K562 (cell line): ENCODE results near the gene PTPN14. TPM values are rescaled to one million over a fixed set of nuclear protein-coding genes. Genes with fewer than 3 reads are reported as not detected.

Experiments
- ATAC-seq: fragments of 200-7000 bp; cut with Tn5 transposase; 3 replicates; pipeline ENCODE4 v1.9.1; 2020; ENCODE audit warnings: moderate library complexity
- BruUV-seq: library from RNA; stranded (reverse); fragments of 400-500 nt; replicated peaks from 2 replicates; lab custom pipeline; 2021; lab: Mats Ljungman, UMichigan
- CTCF ChIA-PET: fragments of 300-600 bp; formaldehyde crosslinking; extraction: SDS; loops from one replicate; lab custom pipeline; 2021; ENCODE audit warnings: low intra/inter-chr PET ratio; lab: Yijun Ruan, JAX
- POLR2A ChIA-PET: fragments of 300-600, 350-650 bp; sonication (Branson Sonifier 250); formaldehyde crosslinking; extraction: SDS; loops from one replicate; lab custom pipeline; 2021; ENCODE audit warnings: antibody characterized with exemption, inconsistent platforms; lab: Yijun Ruan, JAX
- DNase-seq, 4 experiments: peaks; one replicate each; pipeline versions ENCODE4 v3.0.0 to v3.0.0-alpha.2; 2011 to 2018; ENCODE audit warnings: low spot score in 3 of 4, mixed read lengths in 3 of 4; ENCODE audit errors: extremely low read depth in 1 of 4
- FAIRE-seq: peaks from 2 replicates; lab custom pipeline; 2011; peaks lifted over from hg19 to GRCh38; lab: Jason Lieb, UNC
- H2AFZ ChIP-seq: 2 replicates; pipeline ENCODE4 v1.6.0; 2011; ENCODE audit warnings: low read depth, low read length, control low read depth, inconsistent platforms
- H3K27ac ChIP-seq: fragments of 200-600 bp; 3 replicates; pipeline ENCODE4 v1.8.0; 2011; ENCODE audit warnings: low read depth, mild to moderate bottlenecking, control low read depth, inconsistent platforms, low read length, moderate library complexity, mixed read lengths; ENCODE audit errors: extremely low read depth
- H3K27me3 ChIP-seq, 2 experiments: fragments of 300-600 bp in 1 of 2; 2 replicates in 1 of 2; 3 replicates in 1 of 2; pipeline versions ENCODE4 v1.6.0 to v1.8.0; 2011; ENCODE audit warnings: inconsistent platforms in 2 of 2, low read length in 2 of 2, mild to moderate bottlenecking in 1 of 2, mixed read lengths in 1 of 2, moderate library complexity in 1 of 2; ENCODE audit not compliant: control insufficient read depth in 2 of 2, insufficient read depth in 2 of 2
- H3K36me3 ChIP-seq: fragments of 300-600 bp; 3 replicates; pipeline ENCODE4 v1.8.0; 2011; ENCODE audit warnings: mild to moderate bottlenecking, low read length, inconsistent platforms; ENCODE audit not compliant: control insufficient read depth, insufficient read depth
- H3K4me1 ChIP-seq, 2 experiments: fragments of 200-600 bp in 1 of 2; replicated peaks in 1 of 2; 2 replicates in 1 of 2; 3 replicates in 1 of 2; pipeline versions ENCODE4 v1.5.1 to v1.8.0; 2011; ENCODE audit warnings: inconsistent platforms in 2 of 2, low read length in 2 of 2, mild to moderate bottlenecking in 1 of 2, mixed read lengths in 1 of 2, moderate library complexity in 1 of 2; ENCODE audit not compliant: control insufficient read depth in 2 of 2, insufficient read depth in 2 of 2
- H3K4me2 ChIP-seq: 2 replicates; pipeline ENCODE4 v1.6.1; 2011; ENCODE audit warnings: low read length, control low read depth, inconsistent platforms, mixed read lengths; ENCODE audit not compliant: insufficient read depth
- H3K4me3 ChIP-seq: fragments of 200-600 bp; sonication (generic), shearing (Covaris generic); 2 replicates; pipeline ENCODE4 v1.5.1; 2016; ENCODE audit warnings: control low read depth, inconsistent platforms
- H3K79me2 ChIP-seq: fragments of 200-600 bp; 3 replicates; pipeline ENCODE4 v1.8.0; 2011; ENCODE audit warnings: low read length, inconsistent platforms; ENCODE audit not compliant: control insufficient read depth, insufficient read depth
- H3K9ac ChIP-seq, 2 experiments: 2 replicates each; pipeline versions ENCODE4 v1.6.0 to v1.6.1; 2011; ENCODE audit warnings: low read depth in 2 of 2, low read length in 2 of 2, control low read depth in 1 of 2, inconsistent platforms in 1 of 2, mild to moderate bottlenecking in 1 of 2, mixed read lengths in 1 of 2; ENCODE audit not compliant: insufficient read depth in 1 of 2
- H3K9me1 ChIP-seq: one replicate; pipeline ENCODE4 v1.6.0; 2011; ENCODE audit warnings: inconsistent platforms, mild to moderate bottlenecking, low read length, moderate library complexity; ENCODE audit not compliant: control insufficient read depth, insufficient read depth
- H3K9me3 ChIP-seq: replicated peaks from 2 replicates; pipeline ENCODE4 v1.5.1; 2011; ENCODE audit warnings: low read depth, low read length, inconsistent platforms; ENCODE audit not compliant: control insufficient read depth, insufficient read depth
- H4K20me1 ChIP-seq: replicated peaks from 2 replicates; pipeline ENCODE4 v1.6.1; 2011; ENCODE audit warnings: low read length, inconsistent platforms, mixed read lengths; ENCODE audit not compliant: control insufficient read depth, insufficient read depth
- EP400 ChIP-seq: fragments of 450-650 bp; IDR thresholded peaks from 2 replicates; pipeline ENCODE4 v1.6.1; 2017; ENCODE audit warnings: antibody characterized with exemption, mild to moderate bottlenecking, moderate library complexity
- HDAC1 ChIP-seq, 2 experiments: fragments of 450-650 bp; IDR thresholded peaks; 2 replicates each; pipeline ENCODE4 v1.6.1; 2016 to 2017; ENCODE audit warnings: inconsistent platforms in 1 of 2, mild to moderate bottlenecking in 1 of 2, moderate library complexity in 1 of 2
- KDM1A ChIP-seq, 2 experiments: fragments of 450-650 bp; IDR thresholded peaks; 2 replicates each; pipeline ENCODE4 v1.6.1; 2016; ENCODE audit warnings: mild to moderate bottlenecking in 2 of 2
- KLF16 ChIP-seq: IDR thresholded peaks from 2 replicates; pipeline ENCODE4 v1.6.1; 2016; ENCODE audit warnings: antibody characterized with exemption
- MBD2 ChIP-seq: sonication (generic); IDR thresholded peaks from 2 replicates; pipeline ENCODE4 v1.6.1; 2016; ENCODE audit warnings: low read depth, borderline replicate concordance
- NFIC ChIP-seq: fragments of 450-650 bp; IDR thresholded peaks from 2 replicates; pipeline ENCODE4 v1.6.1; 2017; ENCODE audit warnings: mild to moderate bottlenecking, inconsistent platforms
- NFIX ChIP-seq: fragments of 250-450 bp; sonication (Bioruptor Pico); IDR thresholded peaks from 2 replicates; pipeline ENCODE4 v1.4.0; 2020; ENCODE audit warnings: low read depth, mild to moderate bottlenecking, moderate library complexity
- NRF1 ChIP-seq, 2 experiments: fragments of 450-650 bp; IDR thresholded peaks in 1 of 2; conservative IDR thresholded peaks in 1 of 2; 2 replicates each; pipeline ENCODE4 v1.6.1; 2014; ENCODE audit warnings: mild to moderate bottlenecking in 2 of 2
- POLR2AphosphoS5 ChIP-seq: IDR thresholded peaks from 2 replicates; pipeline ENCODE4 v1.6.1; 2011; ENCODE audit warnings: mild to moderate bottlenecking, low read depth, low read length, moderate library complexity; ENCODE audit not compliant: control insufficient read depth, insufficient read depth
- SMAD4 ChIP-seq: fragments of 250-450 bp; sonication (Bioruptor Pico); conservative IDR thresholded peaks from 2 replicates; pipeline ENCODE4 v1.8.0; 2021; ENCODE audit warnings: inconsistent platforms, mild to moderate bottlenecking, moderate library complexity
- SOX6 ChIP-seq: fragments of 450-650 bp; IDR thresholded peaks from 2 replicates; pipeline ENCODE4 v1.6.1; 2014; ENCODE audit warnings: mild to moderate bottlenecking
- TEAD2 ChIP-seq: fragments of 450-650 bp; IDR thresholded peaks from 2 replicates; pipeline ENCODE4 v1.6.1; 2016; ENCODE audit warnings: missing genetic modification characterization, control low read depth, missing compliant biosample characterization
- TRIM24 ChIP-seq, 2 experiments: fragments of 450-650 bp; IDR thresholded peaks; 2 replicates each; pipeline ENCODE4 v1.6.1; 2016
- ZKSCAN8 ChIP-seq: fragments of 200-800 bp; sonication (Bioruptor generic); IDR thresholded peaks from 2 replicates; pipeline ENCODE4 v1.6.1; 2016; ENCODE audit warnings: missing genetic modification characterization, missing compliant biosample characterization
- ZNF12 ChIP-seq: sonication (generic); formaldehyde crosslinking; IDR thresholded peaks from 2 replicates; pipeline ENCODE4 v1.4.0; 2020; ENCODE audit warnings: mild to moderate bottlenecking, missing genetic modification reagents
- ZNF444 ChIP-seq: fragments of 250-450 bp; sonication (Bioruptor Pico); IDR thresholded peaks from 2 replicates; pipeline ENCODE4 v1.4.0; 2020; ENCODE audit warnings: mild to moderate bottlenecking, moderate library complexity
- ZNF589 ChIP-seq: fragments of 200-800 bp; sonication (Bioruptor generic); IDR thresholded peaks from 2 replicates; pipeline ENCODE4 v1.6.1; 2016; ENCODE audit warnings: low read depth, missing genetic modification characterization, missing compliant biosample characterization
- ZNF668 ChIP-seq: fragments of 250-450 bp; sonication (Bioruptor Pico); IDR thresholded peaks from 2 replicates; pipeline ENCODE4 v1.8.0; 2022; ENCODE audit warnings: mild to moderate bottlenecking, inconsistent platforms
- WGBS: fragments of 100-300 bp; shearing (Covaris generic); methylation state at CpG from one replicate; pipeline ENCODE4 v1.1.6; 2016; ENCODE audit warnings: low coverage, mixed read lengths; ENCODE audit not compliant: insufficient coverage; ENCODE audit errors: missing lambda C conversion rate; 5-methylcytosine and 5-hydroxymethylcytosine counted together
- in situ Hi-C: fragments of 300-500 bp; cut with MboI; formaldehyde crosslinking; loops from 4 replicates; pipeline ENCODE4 v1.15.0; 2018; ENCODE audit warnings: inconsistent platforms, mixed read lengths
- intact Hi-C: fragments of 100-400 bp; cut with micrococcal nuclease; formaldehyde crosslinking; loops from 2 replicates; pipeline ENCODE4 v1.14.2; 2022
- polyA plus RNA-seq, 8 experiments: library from polyadenylated mRNA; depleted of rRNA in 4 of 8; stranded (reverse) in 5 of 8; unstranded in 3 of 8; fragments of >200 nt; fragmentation: Nextera tagmentation in 2 of 8; fragmentation: Illumina TruSeq in 1 of 8; extraction: Ambion mirVana in 2 of 8; extraction: Trizol in 1 of 8; gene quantifications; 2 replicates each; pipeline versions ENCODE4 v1.2.1 to v1.2.3, GENCODE V29; 2011 to 2014; ENCODE audit warnings: inconsistent platforms in 1 of 8, missing spikeins in 1 of 8
- total RNA-seq, 7 experiments: library from RNA; depleted of rRNA in 6 of 7; stranded (reverse); fragments of >200 nt in 6 of 7; fragmentation: Illumina TruSeq in 2 of 7; extraction: Trizol in 2 of 7; gene quantifications; 2 replicates each; pipeline versions ENCODE4 v1.2.1 to v1.2.3, GENCODE V29; 2011 to 2021; ENCODE audit warnings: low replicate concordance in 1 of 7
- TF ChIP-seq, protein P1 (sequence below), 3 experiments: fragments of 200-800 bp in 1 of 3; fragments of 250-450 bp in 1 of 3; fragments of 450-650 bp in 1 of 3; sonication (Bioruptor Pico) in 1 of 3; sonication (Bioruptor generic) in 1 of 3; formaldehyde crosslinking in 1 of 3; IDR thresholded peaks; 2 replicates each; pipeline versions ENCODE4 v1.6.1 to v1.8.0; 2016 to 2022; ENCODE audit warnings: mild to moderate bottlenecking in 2 of 3, missing genetic modification characterization in 2 of 3, missing compliant biosample characterization in 1 of 3, moderate library complexity in 1 of 3
- TF ChIP-seq, protein P2 (sequence below): fragments of 250-450 bp; sonication (Bioruptor Pico); IDR thresholded peaks from 2 replicates; pipeline ENCODE4 v1.4.0; 2020; ENCODE audit warnings: mild to moderate bottlenecking

The PTPN14 gene
- total and polyA plus RNA-seq, 9 of the 15 experiments (the other 6 are each of a cell fraction or from before 2014, with no cell fraction given): 0.01 to 0.29 (median 0.04) TPM; not detected in 6

- peaks cover 0 to 16% of the 10 kb centered on the region in 2 experiments; a peak in 3 of 5 replicates for H3K27me3 ChIP-seq
- ChIA-PET POLR2A (no interaction called here), CTCF (no interaction called here)
- no peaks in the 10 kb centered on the region for H3K36me3 ChIP-seq
- no peak overlapping the region for H2AFZ ChIP-seq
- no peaks in the 10 kb centered on the region for H3K9me1 ChIP-seq
- in situ Hi-C loops (no loop called here), intact Hi-C loops (no loop called here)
- H3K9me3 ChIP-seq: no peaks in the 10 kb centered on the region
- H4K20me1 ChIP-seq: no peaks in the 10 kb centered on the region
- peak in 2 of 4 experiments; percentile 72 to 77 for DNase-seq
- WGBS: 2% methylated on average over 3 of the region's 3 CpGs
- H3K27ac ChIP-seq: no peak overlapping the region
- ATAC-seq: peak; percentile 88
- H3K4me3 ChIP-seq: no peak overlapping the region
- BruUV-seq: no TSS peak
- peak; percentile 75 for FAIRE-seq
- peak overlapping the region; percentile 48; the same call in 1 of the 2 replicates for H3K4me2 ChIP-seq
- no peak overlapping the region for H3K9ac ChIP-seq
- H3K79me2 ChIP-seq: no peaks in the 10 kb centered on the region
- peaks cover 0 to 14% of the 10 kb centered on the region in 2 experiments; a peak in 3 of 5 replicates for H3K4me1 ChIP-seq
- no peak for TF ChIP-seq NRF1 (conservative IDR thresholded peaks at IDR 0.05 in 1 of 2, IDR thresholded peaks at IDR 0.05 in 1 of 2)
- peak; percentile 29; the same call in 1 of the 2 replicates for TF ChIP-seq ZKSCAN8 (CRISPR knock-in tag)
- TF ChIP-seq ZNF444 (CRISPR knock-in tag): no peak
- TF ChIP-seq TRIM24 (IDR thresholded peaks at IDR 0.05): peak; percentile 81 to 84
- peak; percentile 61 to 68 for TF ChIP-seq KDM1A (IDR thresholded peaks at IDR 0.05)
- TF ChIP-seq ZNF668 (CRISPR knock-in tag): peak; percentile 16; the same call in 1 of the 2 replicates
- TF ChIP-seq EP400: no peak
- no peak for TF ChIP-seq ZNF12
- peak; percentile 41; the same call in 1 of the 2 replicates for TF ChIP-seq MBD2
- peak; percentile 72 for TF ChIP-seq SMAD4 (CRISPR knock-in tag)
- TF ChIP-seq, protein P1, sequence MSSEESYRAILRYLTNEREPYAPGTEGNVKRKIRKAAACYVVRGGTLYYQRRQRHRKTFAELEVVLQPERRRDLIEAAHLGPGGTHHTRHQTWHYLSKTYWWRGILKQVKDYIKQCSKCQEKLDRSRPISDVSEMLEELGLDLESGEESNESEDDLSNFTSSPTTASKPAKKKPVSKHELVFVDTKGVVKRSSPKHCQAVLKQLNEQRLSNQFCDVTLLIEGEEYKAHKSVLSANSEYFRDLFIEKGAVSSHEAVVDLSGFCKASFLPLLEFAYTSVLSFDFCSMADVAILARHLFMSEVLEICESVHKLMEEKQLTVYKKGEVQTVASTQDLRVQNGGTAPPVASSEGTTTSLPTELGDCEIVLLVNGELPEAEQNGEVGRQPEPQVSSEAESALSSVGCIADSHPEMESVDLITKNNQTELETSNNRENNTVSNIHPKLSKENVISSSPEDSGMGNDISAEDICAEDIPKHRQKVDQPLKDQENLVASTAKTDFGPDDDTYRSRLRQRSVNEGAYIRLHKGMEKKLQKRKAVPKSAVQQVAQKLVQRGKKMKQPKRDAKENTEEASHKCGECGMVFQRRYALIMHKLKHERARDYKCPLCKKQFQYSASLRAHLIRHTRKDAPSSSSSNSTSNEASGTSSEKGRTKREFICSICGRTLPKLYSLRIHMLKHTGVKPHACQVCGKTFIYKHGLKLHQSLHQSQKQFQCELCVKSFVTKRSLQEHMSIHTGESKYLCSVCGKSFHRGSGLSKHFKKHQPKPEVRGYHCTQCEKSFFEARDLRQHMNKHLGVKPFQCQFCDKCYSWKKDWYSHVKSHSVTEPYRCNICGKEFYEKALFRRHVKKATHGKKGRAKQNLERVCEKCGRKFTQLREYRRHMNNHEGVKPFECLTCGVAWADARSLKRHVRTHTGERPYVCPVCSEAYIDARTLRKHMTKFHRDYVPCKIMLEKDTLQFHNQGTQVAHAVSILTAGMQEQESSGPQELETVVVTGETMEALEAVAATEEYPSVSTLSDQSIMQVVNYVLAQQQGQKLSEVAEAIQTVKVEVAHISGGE (CRISPR knock-in tag; IDR thresholded peaks at IDR 0.05): 0 out of 6 replicates have a peak, but pooled peaks of 1 of the 3 experiments have one; percentile 59
- TF ChIP-seq ZNF589 (CRISPR knock-in tag): peak; percentile 86
- peak in 1 of 2 experiments; percentile 50; a peak in 2 of 4 replicates for TF ChIP-seq HDAC1 (IDR thresholded peaks at IDR 0.05)
- TF ChIP-seq POLR2AphosphoS5: peak; percentile 89
- TF ChIP-seq SOX6: peak; percentile 62; the same call in 1 of the 2 replicates
- TF ChIP-seq, protein P2, sequence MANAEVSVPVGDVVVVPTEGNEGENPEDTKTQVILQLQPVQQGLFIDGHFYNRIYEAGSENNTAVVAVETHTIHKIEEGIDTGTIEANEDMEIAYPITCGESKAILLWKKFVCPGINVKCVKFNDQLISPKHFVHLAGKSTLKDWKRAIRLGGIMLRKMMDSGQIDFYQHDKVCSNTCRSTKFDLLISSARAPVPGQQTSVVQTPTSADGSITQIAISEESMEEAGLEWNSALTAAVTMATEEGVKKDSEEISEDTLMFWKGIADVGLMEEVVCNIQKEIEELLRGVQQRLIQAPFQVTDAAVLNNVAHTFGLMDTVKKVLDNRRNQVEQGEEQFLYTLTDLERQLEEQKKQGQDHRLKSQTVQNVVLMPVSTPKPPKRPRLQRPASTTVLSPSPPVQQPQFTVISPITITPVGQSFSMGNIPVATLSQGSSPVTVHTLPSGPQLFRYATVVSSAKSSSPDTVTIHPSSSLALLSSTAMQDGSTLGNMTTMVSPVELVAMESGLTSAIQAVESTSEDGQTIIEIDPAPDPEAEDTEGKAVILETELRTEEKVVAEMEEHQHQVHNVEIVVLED (CRISPR knock-in tag): no peak
- TF ChIP-seq KLF16: peak; percentile 87
- no peak for TF ChIP-seq NFIX (CRISPR knock-in tag)
- peak; percentile 81 for TF ChIP-seq NFIC
- peak; percentile 42; the same call in 1 of the 2 replicates for TF ChIP-seq TEAD2
Observed at GRCh38 chr1:214419650-214420049, 131.8 kb downstream of the PTPN14 start.
